Lower leg skin (tissue), 3 donors: ENCODE results near the gene COL4A4.
"Not testable (repeated sequence)": the region's sequence is repeated elsewhere in the genome, so short reads cannot be mapped to it uniquely, and the experiment has no call there.

ENCODE experiments used
- POLR2A ChIP-seq, 2 donors: fragments of 450-650 bp; IDR thresholded peaks; one replicate each; pipeline ENCODE4 v1.6.1; 2016 to 2017; ENCODE audit warnings: antibody characterized with exemption in 2 of 2, mild to moderate bottlenecking in 1 of 2, moderate library complexity in 1 of 2
- TF ChIP-seq, protein P1 (sequence below), 3 donors: fragments of 450-650 bp; IDR thresholded peaks; one replicate each; pipeline ENCODE4 v1.5.1; 2016; ENCODE audit warnings: antibody characterized with exemption in 3 of 3, mild to moderate bottlenecking in 3 of 3, moderate library complexity in 2 of 3

DNA sequence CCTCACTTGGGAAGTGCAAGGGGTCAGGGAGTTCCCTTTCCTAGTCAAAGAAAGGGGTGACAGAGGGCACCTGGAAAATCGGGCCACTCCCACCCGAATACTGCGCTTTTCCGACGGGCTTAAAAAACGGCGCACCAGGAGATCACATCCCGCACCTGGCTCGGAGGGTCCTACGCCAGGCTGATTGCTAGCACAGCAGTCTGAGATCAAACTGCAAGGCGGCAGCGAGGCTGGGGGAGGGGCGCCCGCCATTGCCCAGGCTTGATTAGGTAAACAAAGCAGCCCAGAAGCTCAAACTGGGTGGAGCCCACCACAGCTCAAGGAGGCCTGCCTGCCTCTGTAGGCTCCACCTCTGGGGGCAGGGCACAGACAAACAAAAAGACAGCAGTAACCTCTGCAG is 98.9 kb downstream of the COL4A4 start:
- not testable (repeated sequence) for TF ChIP-seq POLR2A (IDR thresholded peaks at IDR 0.05)
- TF ChIP-seq, protein P1, sequence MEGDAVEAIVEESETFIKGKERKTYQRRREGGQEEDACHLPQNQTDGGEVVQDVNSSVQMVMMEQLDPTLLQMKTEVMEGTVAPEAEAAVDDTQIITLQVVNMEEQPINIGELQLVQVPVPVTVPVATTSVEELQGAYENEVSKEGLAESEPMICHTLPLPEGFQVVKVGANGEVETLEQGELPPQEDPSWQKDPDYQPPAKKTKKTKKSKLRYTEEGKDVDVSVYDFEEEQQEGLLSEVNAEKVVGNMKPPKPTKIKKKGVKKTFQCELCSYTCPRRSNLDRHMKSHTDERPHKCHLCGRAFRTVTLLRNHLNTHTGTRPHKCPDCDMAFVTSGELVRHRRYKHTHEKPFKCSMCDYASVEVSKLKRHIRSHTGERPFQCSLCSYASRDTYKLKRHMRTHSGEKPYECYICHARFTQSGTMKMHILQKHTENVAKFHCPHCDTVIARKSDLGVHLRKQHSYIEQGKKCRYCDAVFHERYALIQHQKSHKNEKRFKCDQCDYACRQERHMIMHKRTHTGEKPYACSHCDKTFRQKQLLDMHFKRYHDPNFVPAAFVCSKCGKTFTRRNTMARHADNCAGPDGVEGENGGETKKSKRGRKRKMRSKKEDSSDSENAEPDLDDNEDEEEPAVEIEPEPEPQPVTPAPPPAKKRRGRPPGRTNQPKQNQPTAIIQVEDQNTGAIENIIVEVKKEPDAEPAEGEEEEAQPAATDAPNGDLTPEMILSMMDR (IDR thresholded peaks at IDR 0.05), result not testable (repeated sequence)
